ENCODE results near the gene HMCES.

- TF ChIP-seq CTCF (IDR thresholded peaks at IDR 0.05) (no peak), EP300 (IDR thresholded peaks at IDR 0.05; ENCODE audit: low read depth) (no peak), POLR2A (IDR thresholded peaks at IDR 0.05) (no peak)
These were observed 68.8 kb downstream of the HMCES start for GRCh38 chr3:129347458-129347845.
